Measurements from ENCODE around the gene RCN2. TPM values are rescaled to one million over a fixed set of nuclear protein-coding genes. Genes with fewer than 3 reads are reported as not detected.
"Not testable (repeated sequence)": the region's sequence is repeated elsewhere in the genome, so short reads cannot be mapped to it uniquely, and the experiment has no call there.

Gene RCN2
- total and polyA plus RNA-seq, 2 of the 13 experiments (the other 11 are each of a cell fraction or from before 2014, with no cell fraction given): 84.4 to 89.0 TPM

DNA sequence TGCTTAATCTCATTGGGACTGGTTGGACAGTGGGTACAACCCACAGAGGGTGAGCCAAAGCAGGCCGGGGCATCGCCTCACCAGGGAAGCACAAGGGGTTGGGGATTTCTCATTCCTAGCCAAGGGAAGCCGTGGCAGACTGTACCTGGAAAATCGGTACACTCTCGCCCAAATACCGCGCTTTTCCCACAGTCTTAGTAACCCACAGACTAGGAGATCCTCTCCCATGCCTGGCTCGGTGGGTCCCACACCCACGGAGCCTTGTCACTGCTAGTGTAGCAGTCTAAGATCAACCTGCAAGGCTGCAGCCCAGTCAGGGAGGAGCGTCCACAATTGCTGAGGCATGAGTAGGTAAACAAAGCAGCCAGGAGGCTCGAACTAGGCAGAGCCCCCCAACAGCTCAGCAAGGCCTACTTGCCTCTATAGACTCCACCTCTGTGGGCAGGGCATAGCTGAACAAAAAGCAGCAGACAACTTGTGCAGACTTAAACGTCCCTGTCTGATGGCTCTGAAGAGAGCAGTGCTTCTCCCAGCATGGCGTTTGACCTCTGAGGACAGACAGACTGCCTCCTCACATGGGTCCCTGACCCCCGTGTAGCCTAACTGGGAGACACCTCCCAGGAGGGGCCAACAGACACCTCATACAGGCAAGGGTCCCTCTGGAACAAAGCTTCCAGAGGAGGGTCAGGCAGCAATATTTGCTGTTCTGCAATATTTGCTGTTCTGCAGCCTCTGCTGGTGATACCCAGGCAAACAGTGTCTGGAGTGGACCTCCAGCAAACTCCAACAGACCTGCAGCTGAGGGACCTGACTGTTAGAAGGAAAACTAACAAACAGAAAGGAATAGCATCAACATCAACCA, 44.0 kb upstream of the RCN2 start (continued):
- TF ChIP-seq NCOA2 (CRISPR knock-in tag; IDR thresholded peaks at IDR 0.05) (0 out of 2 replicates have a peak, but pooled peaks have one; percentile 21), SOX6 (CRISPR knock-in tag; IDR thresholded peaks at IDR 0.05) (peak; percentile 75), ZFX (CRISPR knock-in tag; IDR thresholded peaks at IDR 0.05; ENCODE audit: low read depth) (peak; percentile 59), TBX2 (CRISPR knock-in tag; IDR thresholded peaks at IDR 0.05; ENCODE audit: borderline replicate concordance) (peak; percentile 43; the same call in 1 of the 2 replicates), ZNF263 (CRISPR knock-in tag; IDR thresholded peaks at IDR 0.05) (peak; percentile 47; the same call in 1 of the 2 replicates)
- not testable (repeated sequence) for TF ChIP-seq SOX6 (IDR thresholded peaks at IDR 0.05)
- TF ChIP-seq, protein P1, sequence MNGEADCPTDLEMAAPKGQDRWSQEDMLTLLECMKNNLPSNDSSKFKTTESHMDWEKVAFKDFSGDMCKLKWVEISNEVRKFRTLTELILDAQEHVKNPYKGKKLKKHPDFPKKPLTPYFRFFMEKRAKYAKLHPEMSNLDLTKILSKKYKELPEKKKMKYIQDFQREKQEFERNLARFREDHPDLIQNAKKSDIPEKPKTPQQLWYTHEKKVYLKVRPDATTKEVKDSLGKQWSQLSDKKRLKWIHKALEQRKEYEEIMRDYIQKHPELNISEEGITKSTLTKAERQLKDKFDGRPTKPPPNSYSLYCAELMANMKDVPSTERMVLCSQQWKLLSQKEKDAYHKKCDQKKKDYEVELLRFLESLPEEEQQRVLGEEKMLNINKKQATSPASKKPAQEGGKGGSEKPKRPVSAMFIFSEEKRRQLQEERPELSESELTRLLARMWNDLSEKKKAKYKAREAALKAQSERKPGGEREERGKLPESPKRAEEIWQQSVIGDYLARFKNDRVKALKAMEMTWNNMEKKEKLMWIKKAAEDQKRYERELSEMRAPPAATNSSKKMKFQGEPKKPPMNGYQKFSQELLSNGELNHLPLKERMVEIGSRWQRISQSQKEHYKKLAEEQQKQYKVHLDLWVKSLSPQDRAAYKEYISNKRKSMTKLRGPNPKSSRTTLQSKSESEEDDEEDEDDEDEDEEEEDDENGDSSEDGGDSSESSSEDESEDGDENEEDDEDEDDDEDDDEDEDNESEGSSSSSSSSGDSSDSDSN (CRISPR knock-in tag; IDR thresholded peaks at IDR 0.05): peak; percentile 15; the same call in 1 of the 2 replicates
- TF ChIP-seq, protein P2, sequence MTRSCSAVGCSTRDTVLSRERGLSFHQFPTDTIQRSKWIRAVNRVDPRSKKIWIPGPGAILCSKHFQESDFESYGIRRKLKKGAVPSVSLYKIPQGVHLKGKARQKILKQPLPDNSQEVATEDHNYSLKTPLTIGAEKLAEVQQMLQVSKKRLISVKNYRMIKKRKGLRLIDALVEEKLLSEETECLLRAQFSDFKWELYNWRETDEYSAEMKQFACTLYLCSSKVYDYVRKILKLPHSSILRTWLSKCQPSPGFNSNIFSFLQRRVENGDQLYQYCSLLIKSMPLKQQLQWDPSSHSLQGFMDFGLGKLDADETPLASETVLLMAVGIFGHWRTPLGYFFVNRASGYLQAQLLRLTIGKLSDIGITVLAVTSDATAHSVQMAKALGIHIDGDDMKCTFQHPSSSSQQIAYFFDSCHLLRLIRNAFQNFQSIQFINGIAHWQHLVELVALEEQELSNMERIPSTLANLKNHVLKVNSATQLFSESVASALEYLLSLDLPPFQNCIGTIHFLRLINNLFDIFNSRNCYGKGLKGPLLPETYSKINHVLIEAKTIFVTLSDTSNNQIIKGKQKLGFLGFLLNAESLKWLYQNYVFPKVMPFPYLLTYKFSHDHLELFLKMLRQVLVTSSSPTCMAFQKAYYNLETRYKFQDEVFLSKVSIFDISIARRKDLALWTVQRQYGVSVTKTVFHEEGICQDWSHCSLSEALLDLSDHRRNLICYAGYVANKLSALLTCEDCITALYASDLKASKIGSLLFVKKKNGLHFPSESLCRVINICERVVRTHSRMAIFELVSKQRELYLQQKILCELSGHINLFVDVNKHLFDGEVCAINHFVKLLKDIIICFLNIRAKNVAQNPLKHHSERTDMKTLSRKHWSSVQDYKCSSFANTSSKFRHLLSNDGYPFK (CRISPR knock-in tag; IDR thresholded peaks at IDR 0.05; ENCODE audit: borderline replicate concordance): peak; percentile 74; the same call in 1 of the 2 replicates

DNA sequence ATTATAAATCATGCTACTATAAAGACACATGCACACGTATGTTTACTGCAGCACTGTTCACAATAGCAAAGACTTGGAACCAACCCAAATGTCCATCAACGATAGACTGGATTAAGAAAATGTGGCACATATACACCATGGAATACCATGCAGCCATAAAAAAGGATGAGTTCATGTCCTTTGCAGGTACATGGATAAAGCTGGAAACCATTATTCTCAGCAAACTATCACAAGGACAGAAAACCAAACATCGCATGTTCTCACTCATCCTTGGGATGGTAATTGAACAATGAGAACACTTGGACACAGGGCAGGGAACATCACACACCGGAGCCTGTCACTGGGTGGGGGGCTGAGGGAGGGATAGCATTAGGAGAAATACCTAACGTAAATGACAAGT, 38.7 kb upstream of the RCN2 start:
- not testable (repeated sequence) for DNase-seq (ENCODE audit: low spot score); FAIRE-seq; BruUV-seq (replicated peaks)

More for the DNA sequence above, 38.7 kb upstream of the RCN2 start:
- in situ Hi-C loops (cut with HindIII; ENCODE audit: extremely low pct_ligation_motif_present, low pct_unique_long_range_greater_than_20kb); CTCF ChIA-PET (ENCODE audit: low intra/inter-chr PET ratio, low total read pairs); H3K36me3 ChIP-seq (replicated peaks in 1 of 2; ENCODE audit: control insufficient read depth in 1 of 2, insufficient read depth in 2 of 2, low read length in 2 of 2); H2AFZ ChIP-seq (ENCODE audit: low read length); ATAC-seq; H3K27ac ChIP-seq (ENCODE audit: extremely low read length, insufficient read depth, low read length); intact Hi-C loops (cut with micrococcal nuclease; ENCODE audit: unreplicated experiment); H3K27me3 ChIP-seq (ENCODE audit: control insufficient read depth in 1 of 2, insufficient read depth in 2 of 2, low read length in 2 of 2); POLR2A ChIA-PET; H4K20me1 ChIP-seq (ENCODE audit: insufficient read depth, low read length); H3K79me2 ChIP-seq (ENCODE audit: insufficient read depth, low read length); H3K9me3 ChIP-seq (ENCODE audit: low read length); H3K4me2 ChIP-seq (ENCODE audit: low read depth, low read length); H3K4me3 ChIP-seq (replicated peaks in 1 of 3; ENCODE audit: insufficient read depth in 1 of 3, low read depth in 2 of 3, low read length in 3 of 3); H3K4me1 ChIP-seq (ENCODE audit: insufficient read depth, low read length); H3K9ac ChIP-seq (ENCODE audit: insufficient read depth, low read depth, low read length): not testable (repeated sequence)
- WGBS (ENCODE audit: low lambda C conversion rate): 97% methylated on average over 5 of the region's 5 CpGs
